GM12872 (cell line): ENCODE measurements around the gene MTMR12.

Source experiments
- TF ChIP-seq, protein P1 (sequence below): IDR thresholded peaks from 3 replicates; pipeline ENCODE4 v1.5.1; 2011; ENCODE audit warnings: low read depth, mild to moderate bottlenecking, low read length, moderate library complexity; ENCODE audit not compliant: insufficient read depth

MTMR12 gene

DNA sequence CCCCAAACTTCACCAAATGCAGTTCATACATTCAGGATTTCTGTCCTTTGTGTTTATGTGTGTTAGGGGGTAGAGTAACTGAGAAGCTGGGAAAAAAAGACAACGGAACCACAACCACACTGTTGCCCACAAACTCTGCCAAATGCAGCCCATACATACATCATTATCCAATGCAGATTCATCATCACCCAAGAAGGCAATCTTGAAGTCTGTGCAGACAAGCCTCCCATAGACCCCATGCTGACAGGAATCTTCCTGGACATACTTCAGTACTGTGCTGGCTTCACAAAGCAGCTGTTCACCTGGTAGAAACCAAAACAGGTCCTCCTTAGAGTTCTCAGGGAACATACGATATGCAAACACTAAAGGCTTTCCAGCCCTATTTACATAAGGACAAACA, 38.9 kb downstream of the MTMR12 start:
- TF ChIP-seq, protein P1, sequence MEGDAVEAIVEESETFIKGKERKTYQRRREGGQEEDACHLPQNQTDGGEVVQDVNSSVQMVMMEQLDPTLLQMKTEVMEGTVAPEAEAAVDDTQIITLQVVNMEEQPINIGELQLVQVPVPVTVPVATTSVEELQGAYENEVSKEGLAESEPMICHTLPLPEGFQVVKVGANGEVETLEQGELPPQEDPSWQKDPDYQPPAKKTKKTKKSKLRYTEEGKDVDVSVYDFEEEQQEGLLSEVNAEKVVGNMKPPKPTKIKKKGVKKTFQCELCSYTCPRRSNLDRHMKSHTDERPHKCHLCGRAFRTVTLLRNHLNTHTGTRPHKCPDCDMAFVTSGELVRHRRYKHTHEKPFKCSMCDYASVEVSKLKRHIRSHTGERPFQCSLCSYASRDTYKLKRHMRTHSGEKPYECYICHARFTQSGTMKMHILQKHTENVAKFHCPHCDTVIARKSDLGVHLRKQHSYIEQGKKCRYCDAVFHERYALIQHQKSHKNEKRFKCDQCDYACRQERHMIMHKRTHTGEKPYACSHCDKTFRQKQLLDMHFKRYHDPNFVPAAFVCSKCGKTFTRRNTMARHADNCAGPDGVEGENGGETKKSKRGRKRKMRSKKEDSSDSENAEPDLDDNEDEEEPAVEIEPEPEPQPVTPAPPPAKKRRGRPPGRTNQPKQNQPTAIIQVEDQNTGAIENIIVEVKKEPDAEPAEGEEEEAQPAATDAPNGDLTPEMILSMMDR: no peak

DNA sequence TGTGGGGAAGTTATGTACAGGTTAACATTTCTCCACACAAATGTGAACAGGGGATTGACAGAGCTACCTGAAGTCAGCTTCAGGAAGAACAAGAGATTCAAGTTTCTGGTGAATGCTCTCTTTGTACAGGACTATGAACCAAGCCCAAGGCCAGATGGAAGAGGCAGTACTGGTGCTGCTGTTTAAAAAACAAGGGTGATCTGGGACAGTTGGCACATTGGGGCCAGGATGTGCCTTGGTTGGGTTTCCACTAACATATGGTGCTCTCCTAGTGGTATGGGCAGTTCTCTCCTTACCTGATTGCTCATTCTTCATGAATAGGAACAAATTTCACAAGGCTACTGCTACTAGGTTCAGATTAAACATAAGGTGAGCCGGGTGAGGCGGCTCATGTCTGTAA, 40.0 kb downstream of the MTMR12 start:
- TF ChIP-seq, protein P1: no peak

DNA sequence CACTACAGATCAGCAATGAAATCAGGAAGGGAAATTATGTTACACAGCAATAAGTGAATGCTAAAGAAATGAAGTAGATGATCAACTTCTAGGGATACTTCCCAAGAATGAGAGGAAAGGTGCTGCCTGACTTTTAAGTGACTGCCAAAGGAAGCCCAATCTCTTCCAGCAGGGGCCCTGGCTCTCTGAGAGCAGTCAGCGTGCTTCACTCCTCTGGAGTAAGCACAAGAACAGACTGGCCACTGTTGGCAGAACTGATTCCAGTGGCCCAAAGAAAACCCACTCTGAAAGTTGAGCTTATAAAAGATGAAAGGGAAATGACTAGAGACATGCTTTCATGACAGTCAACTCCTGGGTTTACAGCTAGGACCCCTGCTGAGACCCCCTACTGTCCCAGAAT, 41.8 kb downstream of the MTMR12 start:
- TF ChIP-seq, protein P1: no peak

DNA sequence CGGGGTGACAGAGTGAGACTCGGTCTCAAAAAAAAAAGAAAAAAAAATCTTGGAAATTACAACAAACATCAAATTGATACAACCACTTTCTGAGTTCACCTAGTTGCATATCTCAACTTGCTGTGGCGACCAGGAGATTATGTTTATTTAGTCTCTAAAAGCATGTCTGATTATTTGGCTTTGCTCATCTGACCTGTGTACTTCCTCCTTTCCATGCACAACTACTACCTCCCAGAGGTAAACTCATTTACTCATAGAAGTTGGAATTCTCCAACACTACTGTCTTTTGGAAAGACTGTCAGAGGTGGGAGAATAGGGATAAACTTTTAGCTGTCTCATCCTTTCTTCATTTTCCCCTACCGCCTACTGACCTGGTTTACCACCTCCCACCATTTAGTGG, 42.6 kb downstream of the MTMR12 start:
- TF ChIP-seq, protein P1: no peak

DNA sequence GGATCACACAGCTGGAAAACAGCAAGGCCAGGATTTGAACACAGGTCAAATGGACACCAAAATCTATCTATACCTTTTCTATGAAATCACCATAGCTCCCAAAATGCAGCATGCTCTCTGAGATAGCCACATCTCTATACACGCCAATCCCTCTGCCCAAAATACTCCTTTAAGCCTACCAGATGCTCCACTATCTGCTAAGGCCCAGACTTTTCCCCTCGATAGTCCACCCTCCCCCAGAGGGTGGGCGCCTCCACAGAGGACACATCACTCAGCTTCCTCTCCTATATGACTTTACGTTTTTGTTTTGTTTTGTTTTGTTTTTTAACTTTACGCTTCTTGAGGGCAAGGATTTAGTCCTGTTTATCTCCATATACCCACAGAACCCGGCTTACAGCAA, 46.8 kb downstream of the MTMR12 start:
- TF ChIP-seq, protein P1: no peak

DNA sequence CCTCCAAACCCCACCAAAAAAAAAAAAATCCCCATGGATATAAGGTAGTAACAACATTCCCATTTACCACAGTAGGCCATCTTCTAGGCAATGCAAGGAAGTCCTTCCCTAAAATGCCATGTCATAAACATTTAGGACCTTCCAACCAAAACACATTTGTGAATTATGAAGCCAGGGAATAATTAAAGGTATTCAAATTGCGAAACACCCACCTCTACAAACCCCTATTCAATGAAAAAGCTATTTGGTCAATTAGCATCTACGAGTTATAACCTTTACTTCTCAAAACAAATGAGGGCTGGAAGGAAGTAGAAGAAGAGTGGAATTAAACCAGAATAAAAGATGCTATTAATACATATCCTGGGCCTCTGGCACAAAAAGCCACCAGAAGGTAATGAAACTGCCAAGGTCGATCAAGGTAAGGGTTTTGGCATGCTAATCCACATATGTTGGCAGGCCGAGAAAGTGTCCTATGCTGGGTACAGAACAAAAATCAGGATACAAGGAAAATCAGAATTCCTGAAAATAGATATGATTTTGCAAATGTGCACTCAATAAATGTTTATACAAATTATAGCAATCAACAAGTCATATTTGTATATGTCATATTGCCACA, 47.7 kb downstream of the MTMR12 start:
- TF ChIP-seq, protein P1: no peak

DNA sequence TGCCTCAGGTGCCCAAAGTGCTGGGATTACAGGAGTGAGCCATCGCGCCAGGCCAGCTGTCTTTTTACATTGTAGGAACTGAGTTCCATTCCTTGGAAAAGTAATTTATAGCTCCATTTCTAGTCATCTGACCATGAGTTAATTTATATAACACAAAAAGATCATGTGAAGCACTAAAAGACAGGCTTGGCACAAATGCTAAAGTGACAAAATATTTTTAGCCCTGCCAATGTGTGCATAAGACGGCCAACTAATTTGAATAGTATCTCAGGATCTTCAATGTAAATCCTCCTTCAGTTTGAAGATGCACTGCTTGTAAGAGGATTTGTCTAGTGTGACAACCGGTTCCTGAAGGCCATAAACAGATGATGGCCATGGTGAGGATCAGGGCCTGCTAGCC, 49.1 kb downstream of the MTMR12 start:
- TF ChIP-seq, protein P1: no peak
